ENCODE data around the gene MVB12B. TPM values are rescaled to one million over a fixed set of nuclear protein-coding genes. Genes with fewer than 3 reads are reported as not detected.

MVB12B gene
- total and polyA plus RNA-seq, 2 of the 8 experiments (the other 6 are each of a cell fraction or from before 2014, with no cell fraction given), result 2.6 to 5.0 TPM

- no peak overlapping the region; a peak in 1 of 7 replicates for H3K9ac ChIP-seq (replicated peaks in 1 of 4; ENCODE audit: extremely low read depth in 1 of 4, low read depth in 3 of 4, low read length in 3 of 4)
- no peak overlapping the region for H4K5ac ChIP-seq (ENCODE audit: insufficient read length, low read depth, low read length)
- no peaks in the 10 kb centered on the region for H3K79me1 ChIP-seq (ENCODE audit: low read depth, low read length)
- H3K23me2 ChIP-seq (ENCODE audit: low read depth, low read length), result no peaks in the 10 kb centered on the region
- H2BK12ac ChIP-seq (ENCODE audit: low read depth, low read length), result no peak overlapping the region
- no peaks in the 10 kb centered on the region for H3K36me3 ChIP-seq (ENCODE audit: control insufficient read depth in 2 of 4, insufficient read depth in 4 of 4, low read length in 3 of 4)
- no peak overlapping the region for H3K4ac ChIP-seq (replicated peaks; ENCODE audit: insufficient read length, low read depth, low read length)
- no peak overlapping the region for H3K27ac ChIP-seq (ENCODE audit: low read depth, low read length)
- H4K91ac ChIP-seq (replicated peaks; ENCODE audit: insufficient read length, low read length), result no peak overlapping the region
- no peak overlapping the region for H3K4me3 ChIP-seq (ENCODE audit: extremely low read depth in 1 of 4, insufficient read depth in 2 of 4, low read depth in 3 of 4, low read length in 4 of 4)
- H3K4me2 ChIP-seq (ENCODE audit: insufficient read depth in 1 of 2, low read depth in 2 of 2, low read length in 2 of 2), result no peak overlapping the region
- no peak overlapping the region for H3K18ac ChIP-seq (ENCODE audit: extremely low read depth, low read length)
- no peaks in the 10 kb centered on the region for H3K27me3 ChIP-seq (replicated peaks in 1 of 4; ENCODE audit: control insufficient read depth in 3 of 4, extremely low read depth in 1 of 4, insufficient read depth in 3 of 4, low read length in 3 of 4)
- POLR2A ChIA-PET (ENCODE audit: partially characterized antibody), result interaction anchor here (1.5 to 1.6 kb wide), 2 partner anchors 63 to 653 kb away, joined by 3 read pairs; no protein-coding TSS in a partner anchor
- DNase-seq (ENCODE audit: low read depth in 1 of 2, low spot score in 2 of 2) (peak in 1 of 2 experiments; percentile 97), FAIRE-seq (no peak)
- no peak overlapping the region for H2AK5ac ChIP-seq (ENCODE audit: low read depth, low read length)
- 35% methylated on average over 23 of the region's 25 CpGs; no CpG with 5 or more reads in 1 of the 2 experiments for WGBS, 2 experiments (ENCODE audit: extremely low coverage in 1 of 2, insufficient coverage in 1 of 2, insufficient read length in 1 of 2, insufficient replicate concordance in 2 of 2, low coverage in 1 of 2, low lambda C conversion rate in 2 of 2, missing lambda C conversion rate in 1 of 2)
- no peak overlapping the region for H3K56ac ChIP-seq (replicated peaks; ENCODE audit: insufficient read length, low read depth, low read length)
- 0 out of 2 replicates have a peak overlapping the region, but pooled peaks have one; percentile 11 for H2BK20ac ChIP-seq (ENCODE audit: low read length)
- H3K4me1 ChIP-seq (replicated peaks in 1 of 4; ENCODE audit: control insufficient read depth in 3 of 4, insufficient read depth in 4 of 4, low read length in 3 of 4), result no peaks in the 10 kb centered on the region; a peak in 1 of 7 replicates
- H4K20me1 ChIP-seq (replicated peaks in 1 of 2; ENCODE audit: control insufficient read depth in 1 of 2, insufficient read depth in 2 of 2, low read length in 2 of 2), result no peaks in the 10 kb centered on the region
- H3K9me3 ChIP-seq (ENCODE audit: insufficient read depth in 2 of 2, low read depth in 1 of 2, low read length in 1 of 2), result no peaks in the 10 kb centered on the region
- no peak overlapping the region for H4K8ac ChIP-seq (ENCODE audit: extremely low read depth, insufficient read depth, low read length)
- H3K14ac ChIP-seq (ENCODE audit: insufficient read length), result no peak overlapping the region
- no peak overlapping the region for H2BK120ac ChIP-seq (replicated peaks; ENCODE audit: low read depth, low read length)
- no peak overlapping the region for H2AFZ ChIP-seq (ENCODE audit: low read length)
- CTCF ChIA-PET (ENCODE audit: partially characterized antibody), result interaction anchor here (0.6 to 7.8 kb wide), 58 partner anchors 9 to 991 kb away, joined by 3 to 108 read pairs (median 4); partner anchors contain the start of gene MVB12B
- no peaks in the 10 kb centered on the region for H3K79me2 ChIP-seq (ENCODE audit: control insufficient read depth in 1 of 2, insufficient read depth in 2 of 2, low read length in 2 of 2)
- no peak overlapping the region for H3K23ac ChIP-seq (ENCODE audit: insufficient read length)
- H2BK5ac ChIP-seq (ENCODE audit: low read depth, low read length), result no peak overlapping the region
- H2BK15ac ChIP-seq (ENCODE audit: low read length), result no peak overlapping the region
- TF ChIP-seq CBX8 (IDR thresholded peaks at IDR 0.05; ENCODE audit: borderline replicate concordance, low read depth, low read length), result no peak
- TF ChIP-seq RAD21 (IDR thresholded peaks at IDR 0.05 in 1 of 2, conservative IDR thresholded peaks at IDR 0.05 in 1 of 2; ENCODE audit: low read depth in 2 of 2, low read length in 2 of 2), result peak; percentile 97 to 99
- peak; percentile 97 to 99 (median 99) for TF ChIP-seq CTCF (IDR thresholded peaks at IDR 0.05; ENCODE audit: control extremely low read depth in 1 of 3, insufficient read depth in 1 of 3, low read depth in 1 of 3, low read length in 3 of 3)
- peak; percentile 40; the same call in 1 of the 2 replicates for TF ChIP-seq CREB1 (IDR thresholded peaks at IDR 0.05)
- TF ChIP-seq JUN (IDR thresholded peaks at IDR 0.05; ENCODE audit: low read depth, low read length), result 0 out of 2 replicates have a peak, but pooled peaks have one; percentile 8
- TF ChIP-seq JUND (IDR thresholded peaks at IDR 0.05; ENCODE audit: low read length), result no peak
- no peak for TF ChIP-seq ZNF274 (IDR thresholded peaks at IDR 0.05; ENCODE audit: borderline replicate concordance, extremely low read depth, low read length)
- no peak for TF ChIP-seq HDAC6 (IDR thresholded peaks at IDR 0.05; ENCODE audit: low read depth, low read length)
- peak; percentile 76 for TF ChIP-seq TEAD4 (IDR thresholded peaks at IDR 0.05; ENCODE audit: low read depth, low read length)
These were observed 71.9 kb downstream of the MVB12B start for GRCh38 chr9:126398403-126399058.
